Measurements from ENCODE around the gene SPATS2L.

DNA sequence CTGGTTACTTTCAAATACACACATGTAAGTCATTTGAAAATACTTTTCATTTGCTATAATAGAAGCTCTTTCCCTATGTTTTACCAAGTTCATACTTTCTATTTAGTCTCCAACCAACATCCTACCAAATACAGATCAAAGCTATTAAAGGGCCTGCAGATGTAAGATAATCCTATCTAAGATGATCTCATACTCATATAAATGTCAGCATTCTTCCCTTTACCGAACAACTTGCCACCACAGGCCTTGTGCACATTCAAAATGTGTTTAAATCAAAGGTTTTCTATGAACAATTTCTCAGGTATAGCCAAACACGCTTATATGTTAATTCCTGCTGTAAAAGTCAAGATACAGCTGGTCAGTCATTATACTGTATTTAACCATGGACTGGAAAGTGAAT is 180.0 kb downstream of the SPATS2L start:
- TF ChIP-seq CTCF (IDR thresholded peaks at IDR 0.05) (no peak), POLR2A (IDR thresholded peaks at IDR 0.05) (no peak), POLR2AphosphoS5 (IDR thresholded peaks at IDR 0.05; ENCODE audit: insufficient read depth in 1 of 2, low read depth in 1 of 2) (no peak)
